ENCODE data around the gene AP3D1. TPM values are rescaled to one million over a fixed set of nuclear protein-coding genes. Genes with fewer than 3 reads are reported as not detected.
A peak's percentile ranks its signal among the peaks of the same experiment; 100 is the strongest.

Gene AP3D1
- total and polyA plus RNA-seq, 10 donors, result 32.8 to 112 (median 96.2) TPM

DNA sequence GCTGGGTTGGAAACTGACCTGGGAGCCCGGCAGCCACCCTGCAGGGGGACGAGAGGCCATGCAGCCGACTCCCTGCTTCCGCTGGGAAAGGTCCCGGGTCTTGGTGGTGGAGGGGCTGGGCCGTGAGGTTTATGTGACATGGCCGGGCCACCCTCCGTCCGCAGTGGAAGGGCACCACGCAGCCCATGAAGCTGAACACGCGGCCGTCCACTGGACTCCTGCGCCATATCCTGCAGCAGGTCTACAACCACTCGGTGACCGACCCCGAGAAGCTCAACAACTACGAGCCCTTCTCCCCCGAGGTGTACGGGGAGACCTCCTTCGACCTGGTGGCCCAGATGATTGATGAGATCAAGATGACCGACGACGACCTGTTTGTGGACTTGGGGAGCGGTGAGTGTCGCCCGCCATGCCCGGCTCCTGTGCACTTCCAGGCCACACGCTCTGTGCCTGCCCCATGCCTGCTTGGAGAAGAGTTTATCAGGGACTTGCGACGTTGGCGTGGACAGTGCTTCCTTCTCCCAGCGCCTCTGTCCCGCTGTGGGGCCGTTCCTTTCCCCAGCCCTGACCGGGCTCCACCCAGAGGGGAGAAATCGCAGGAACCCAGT, 39.6 kb upstream of the AP3D1 start:
- Histone ChIP-seq H3K4me3 (no peak overlapping the region), H3K36me3 (peaks cover 0 to 100% (median 75%) of the 10 kb centered on the region in 6 donors), H3K4me1 (peaks cover 4 to 35% (median 23%) of the 10 kb centered on the region in 6 donors), H3K27ac (no peak overlapping the region), H3K9me3 (no peaks in the 10 kb centered on the region), H3K27me3 (replicated peaks in 1 of 7) (no peaks in the 10 kb centered on the region)
- DNase-seq, result no peak
- WGBS, 5 donors, result 93 to 96% (median 95%) methylated on average over 17 to 37 of the region's 37 CpGs
- intact Hi-C loops (cut with DNase I; ENCODE audit: low total_unique reads), result no loop called here
- TF ChIP-seq, protein P1, sequence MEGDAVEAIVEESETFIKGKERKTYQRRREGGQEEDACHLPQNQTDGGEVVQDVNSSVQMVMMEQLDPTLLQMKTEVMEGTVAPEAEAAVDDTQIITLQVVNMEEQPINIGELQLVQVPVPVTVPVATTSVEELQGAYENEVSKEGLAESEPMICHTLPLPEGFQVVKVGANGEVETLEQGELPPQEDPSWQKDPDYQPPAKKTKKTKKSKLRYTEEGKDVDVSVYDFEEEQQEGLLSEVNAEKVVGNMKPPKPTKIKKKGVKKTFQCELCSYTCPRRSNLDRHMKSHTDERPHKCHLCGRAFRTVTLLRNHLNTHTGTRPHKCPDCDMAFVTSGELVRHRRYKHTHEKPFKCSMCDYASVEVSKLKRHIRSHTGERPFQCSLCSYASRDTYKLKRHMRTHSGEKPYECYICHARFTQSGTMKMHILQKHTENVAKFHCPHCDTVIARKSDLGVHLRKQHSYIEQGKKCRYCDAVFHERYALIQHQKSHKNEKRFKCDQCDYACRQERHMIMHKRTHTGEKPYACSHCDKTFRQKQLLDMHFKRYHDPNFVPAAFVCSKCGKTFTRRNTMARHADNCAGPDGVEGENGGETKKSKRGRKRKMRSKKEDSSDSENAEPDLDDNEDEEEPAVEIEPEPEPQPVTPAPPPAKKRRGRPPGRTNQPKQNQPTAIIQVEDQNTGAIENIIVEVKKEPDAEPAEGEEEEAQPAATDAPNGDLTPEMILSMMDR (IDR thresholded peaks at IDR 0.05 in 8 of 11, conservative IDR thresholded peaks at IDR 0.05 in 3 of 11), result no peak
- TF ChIP-seq POLR2A (IDR thresholded peaks at IDR 0.05) (no peak), POLR2AphosphoS5 (IDR thresholded peaks at IDR 0.05) (no peak)

DNA sequence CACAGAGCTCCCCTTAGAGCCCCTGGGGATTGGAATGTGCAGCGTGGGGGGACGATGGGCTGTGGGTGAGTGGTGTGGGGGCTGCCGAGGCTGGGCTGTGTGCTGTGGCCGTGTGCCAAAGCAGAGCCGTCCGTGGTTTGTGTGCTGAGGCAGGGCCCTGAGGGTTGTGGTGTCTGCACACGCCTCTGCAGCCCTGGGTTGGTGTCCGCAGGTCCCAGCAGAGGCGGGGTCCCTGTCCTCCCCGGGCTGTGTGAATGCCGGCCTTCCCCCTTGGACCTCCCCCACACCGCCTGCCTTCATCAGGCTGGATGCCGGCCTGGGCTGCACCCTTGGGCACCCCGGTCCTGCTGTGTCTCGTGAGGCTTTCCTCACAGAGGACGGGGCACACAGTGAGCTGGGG, 38.5 kb upstream of the AP3D1 start:
- Histone ChIP-seq H3K9me3 (no peaks in the 10 kb centered on the region), H3K27ac (no peak overlapping the region), H3K4me1 (peaks cover 4 to 46% (median 26%) of the 10 kb centered on the region in 6 donors), H3K27me3 (replicated peaks in 1 of 7) (no peaks in the 10 kb centered on the region), H3K36me3 (peaks cover 0 to 99% (median 71%) of the 10 kb centered on the region in 6 donors), H3K4me3 (no peak overlapping the region)
- TF ChIP-seq, protein P1 (IDR thresholded peaks at IDR 0.05 in 8 of 11, conservative IDR thresholded peaks at IDR 0.05 in 3 of 11), result no peak
- TF ChIP-seq POLR2AphosphoS5 (IDR thresholded peaks at IDR 0.05) (no peak), POLR2A (IDR thresholded peaks at IDR 0.05) (no peak)
- DNase-seq, result no peak
- intact Hi-C loops (cut with DNase I; ENCODE audit: low total_unique reads), result no loop called here
- 82 to 96% (median 85%) methylated on average over 8 to 16 of the region's 16 CpGs for WGBS, 5 donors

- Histone ChIP-seq H3K27me3 (replicated peaks in 1 of 7) (no peaks in the 10 kb centered on the region), H3K27ac (peak overlapping the region in 3 of 8 donors; percentile 57 to 72 (median 63)), H3K4me1 (peaks cover 4 to 55% (median 31%) of the 10 kb centered on the region in 6 donors), H3K36me3 (peaks cover 0 to 99% (median 65%) of the 10 kb centered on the region in 6 donors), H3K4me3 (no peak overlapping the region), H3K9me3 (no peaks in the 10 kb centered on the region)
- TF ChIP-seq, protein P1 (IDR thresholded peaks at IDR 0.05 in 8 of 11, conservative IDR thresholded peaks at IDR 0.05 in 3 of 11), result no peak
- TF ChIP-seq POLR2AphosphoS5 (IDR thresholded peaks at IDR 0.05), result no peak
- no peak for DNase-seq
- 91 to 96% (median 95%) methylated on average over 9 to 19 of the region's 19 CpGs for WGBS, 5 donors
- intact Hi-C loops (cut with DNase I; ENCODE audit: low total_unique reads), result no loop called here
These were observed 37.5 kb upstream of the AP3D1 start for GRCh38 chr19:2188708-2189385.

DNA sequence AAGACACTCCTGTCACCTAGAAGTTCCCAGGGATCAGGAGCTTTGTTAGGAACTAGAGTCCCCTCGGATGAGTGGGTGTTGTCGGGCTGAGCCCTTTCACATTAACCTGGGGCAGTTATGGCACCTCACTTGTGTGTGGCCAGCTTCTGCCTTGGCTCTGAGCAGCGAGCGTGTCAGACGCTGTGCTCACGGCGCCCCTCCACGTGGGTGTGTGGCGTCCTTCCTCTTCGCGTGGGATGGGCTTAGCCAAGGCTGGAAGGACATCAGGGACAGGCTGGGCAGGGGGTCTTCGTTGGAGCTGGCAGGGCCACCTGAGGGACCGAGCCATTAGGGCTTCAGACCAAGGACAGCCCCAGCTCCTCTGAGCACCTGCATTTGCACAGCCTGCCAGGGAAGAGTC, 35.8 kb upstream of the AP3D1 start:
- Histone ChIP-seq H3K27ac (peak overlapping the region in 4 of 8 donors; percentile 8 to 72 (median 52)), H3K4me1 (peaks cover 7 to 72% (median 46%) of the 10 kb centered on the region in 6 donors), H3K4me3 (no peak overlapping the region), H3K36me3 (peaks cover 0 to 99% (median 55%) of the 10 kb centered on the region in 6 donors), H3K27me3 (replicated peaks in 1 of 7) (no peaks in the 10 kb centered on the region), H3K9me3 (no peaks in the 10 kb centered on the region)
- WGBS, 5 donors, result 67 to 96% (median 82%) methylated on average over 8 to 13 of the region's 13 CpGs
- no peak for DNase-seq
- TF ChIP-seq, protein P1 (IDR thresholded peaks at IDR 0.05 in 8 of 11, conservative IDR thresholded peaks at IDR 0.05 in 3 of 11), result no peak
- peak in 1 of 3 donors; percentile 12 for TF ChIP-seq POLR2AphosphoS5 (IDR thresholded peaks at IDR 0.05)
- intact Hi-C loops (cut with DNase I; ENCODE audit: low total_unique reads), result no loop called here

All from spleen (tissue), 11 donors.